KMS-11 (cell line): ENCODE results near the gene GNG3.
A peak's percentile ranks its signal among the peaks of the same experiment; 100 is the strongest.

Experiments
- H2AFZ ChIP-seq: fragments of 200-600 bp; sonication (generic); 2 replicates; pipeline ENCODE4 v1.6.1; 2016; ENCODE audit warnings: antibody characterized with exemption, mixed run types, low read depth
- H3K27ac ChIP-seq: fragments of 200-600 bp; sonication (generic); 2 replicates; pipeline ENCODE4 v1.6.1; 2016; ENCODE audit warnings: mild to moderate bottlenecking, mixed run types
- H3K27me3 ChIP-seq: fragments of 200-600 bp; sonication (generic); 2 replicates; pipeline ENCODE4 v1.6.1; 2017; ENCODE audit warnings: mild to moderate bottlenecking, low read depth, mixed run types, moderate library complexity; ENCODE audit not compliant: insufficient read depth
- H3K36me3 ChIP-seq: fragments of 200-600 bp; sonication (generic); 2 replicates; pipeline ENCODE4 v1.6.1; 2017; ENCODE audit warnings: mild to moderate bottlenecking, mixed run types; ENCODE audit not compliant: insufficient read depth
- H3K4me1 ChIP-seq: fragments of 200-600 bp; sonication (generic); 2 replicates; pipeline ENCODE4 v1.6.1; 2016; ENCODE audit warnings: mild to moderate bottlenecking, low read depth, mixed run types; ENCODE audit not compliant: poor library complexity, severe bottlenecking
- H3K4me2 ChIP-seq: fragments of 200-600 bp; sonication (generic); 2 replicates; pipeline ENCODE4 v1.7.0; 2016; ENCODE audit warnings: mild to moderate bottlenecking, mixed run types
- H3K4me3 ChIP-seq: fragments of 200-600 bp; sonication (generic); IDR thresholded peaks from 2 replicates; pipeline ENCODE4 v1.6.1; 2017; ENCODE audit warnings: low read depth, low read length, mixed read lengths; ENCODE audit not compliant: insufficient read depth
- H3K79me2 ChIP-seq: fragments of 200-600 bp; sonication (generic); 2 replicates; pipeline ENCODE4 v1.6.1; 2016; ENCODE audit warnings: low read depth, mixed run types; ENCODE audit not compliant: insufficient read depth
- H3K9ac ChIP-seq: fragments of 200-600 bp; sonication (generic); 2 replicates; pipeline ENCODE4 v1.6.1; 2016; ENCODE audit warnings: mild to moderate bottlenecking, mixed run types
- H4K20me1 ChIP-seq: fragments of 200-600 bp; sonication (generic); 2 replicates; pipeline ENCODE4 v1.6.1; 2016; ENCODE audit warnings: mild to moderate bottlenecking, mixed run types; ENCODE audit not compliant: insufficient read depth
- TF ChIP-seq, protein P1 (sequence below): fragments of 200-600 bp; sonication (generic); conservative IDR thresholded peaks from 2 replicates; pipeline ENCODE4 v1.6.1; 2017; ENCODE audit warnings: low read depth, mild to moderate bottlenecking, antibody characterized with exemption, low read length, moderate library complexity, mixed read lengths

The GNG3 gene

DNA sequence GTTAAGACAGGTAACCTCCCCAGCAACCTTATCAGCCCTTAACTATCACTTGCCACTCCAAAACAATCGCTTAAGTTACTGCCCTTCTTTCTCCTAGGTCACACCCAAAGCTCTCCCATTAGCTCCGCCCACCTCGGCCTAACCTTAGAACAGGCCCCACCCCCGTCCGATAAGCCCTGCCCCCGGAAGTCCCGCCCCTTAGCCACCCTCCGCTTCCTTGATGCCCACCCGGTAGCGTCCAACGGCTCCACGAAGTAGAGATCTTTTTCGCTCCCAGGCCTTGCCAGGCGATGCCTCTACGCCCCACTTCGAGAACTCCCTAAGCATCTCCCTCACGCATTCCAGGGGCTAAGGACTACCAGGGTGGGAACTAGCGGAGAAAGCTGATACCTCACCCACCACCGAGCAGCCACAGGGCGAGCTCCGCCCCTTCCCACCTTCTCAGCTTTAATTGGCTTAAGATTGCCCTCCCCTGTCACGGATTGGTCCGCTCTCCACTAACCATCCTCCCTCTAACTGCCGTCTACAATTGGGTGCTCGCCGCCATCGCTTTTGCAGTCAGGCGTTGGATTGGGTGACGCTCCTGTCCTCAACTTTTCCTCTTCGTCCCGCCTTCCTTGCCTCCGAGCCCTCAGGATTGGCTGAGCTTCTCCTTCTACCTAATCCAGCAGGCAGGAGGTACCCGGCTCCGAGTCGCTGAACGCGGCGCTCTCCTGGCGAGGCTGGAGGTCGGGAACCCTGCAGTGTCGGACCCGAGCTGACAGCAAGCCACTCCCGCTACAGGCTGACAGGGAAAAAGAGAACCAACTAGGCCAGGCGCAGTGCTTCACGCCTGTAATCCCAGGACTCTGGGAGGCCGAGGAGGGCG lies 46.5 kb downstream of the GNG3 start, which contains the start of gene ZBTB3:
TSS of gene ZBTB3 (minus strand) at position 425 of the 868 bp plus-strand sequence. CDS start 496 bp downstream, outside the sequence.
- H3K4me1 ChIP-seq = peaks cover 5% of the 10 kb centered on the region
- TF ChIP-seq, protein P1, sequence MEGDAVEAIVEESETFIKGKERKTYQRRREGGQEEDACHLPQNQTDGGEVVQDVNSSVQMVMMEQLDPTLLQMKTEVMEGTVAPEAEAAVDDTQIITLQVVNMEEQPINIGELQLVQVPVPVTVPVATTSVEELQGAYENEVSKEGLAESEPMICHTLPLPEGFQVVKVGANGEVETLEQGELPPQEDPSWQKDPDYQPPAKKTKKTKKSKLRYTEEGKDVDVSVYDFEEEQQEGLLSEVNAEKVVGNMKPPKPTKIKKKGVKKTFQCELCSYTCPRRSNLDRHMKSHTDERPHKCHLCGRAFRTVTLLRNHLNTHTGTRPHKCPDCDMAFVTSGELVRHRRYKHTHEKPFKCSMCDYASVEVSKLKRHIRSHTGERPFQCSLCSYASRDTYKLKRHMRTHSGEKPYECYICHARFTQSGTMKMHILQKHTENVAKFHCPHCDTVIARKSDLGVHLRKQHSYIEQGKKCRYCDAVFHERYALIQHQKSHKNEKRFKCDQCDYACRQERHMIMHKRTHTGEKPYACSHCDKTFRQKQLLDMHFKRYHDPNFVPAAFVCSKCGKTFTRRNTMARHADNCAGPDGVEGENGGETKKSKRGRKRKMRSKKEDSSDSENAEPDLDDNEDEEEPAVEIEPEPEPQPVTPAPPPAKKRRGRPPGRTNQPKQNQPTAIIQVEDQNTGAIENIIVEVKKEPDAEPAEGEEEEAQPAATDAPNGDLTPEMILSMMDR = no peak
- H3K27ac ChIP-seq = peak within 1 kb of the TSS; percentile 39; the same call in 1 of the 2 replicates
- peak within 1 kb of the TSS; percentile 64 for H3K4me2 ChIP-seq
- H2AFZ ChIP-seq = peak within 1 kb of the TSS; percentile 80
- H4K20me1 ChIP-seq = no peaks in the 10 kb centered on the region
- H3K79me2 ChIP-seq = no peaks in the 10 kb centered on the region
- H3K9ac ChIP-seq = peak within 1 kb of the TSS; percentile 38; the same call in 1 of the 2 replicates
- H3K27me3 ChIP-seq = no peaks in the 10 kb centered on the region
- H3K4me3 ChIP-seq = no peak within 1 kb of the TSS
- no peaks in the 10 kb centered on the region for H3K36me3 ChIP-seq

DNA sequence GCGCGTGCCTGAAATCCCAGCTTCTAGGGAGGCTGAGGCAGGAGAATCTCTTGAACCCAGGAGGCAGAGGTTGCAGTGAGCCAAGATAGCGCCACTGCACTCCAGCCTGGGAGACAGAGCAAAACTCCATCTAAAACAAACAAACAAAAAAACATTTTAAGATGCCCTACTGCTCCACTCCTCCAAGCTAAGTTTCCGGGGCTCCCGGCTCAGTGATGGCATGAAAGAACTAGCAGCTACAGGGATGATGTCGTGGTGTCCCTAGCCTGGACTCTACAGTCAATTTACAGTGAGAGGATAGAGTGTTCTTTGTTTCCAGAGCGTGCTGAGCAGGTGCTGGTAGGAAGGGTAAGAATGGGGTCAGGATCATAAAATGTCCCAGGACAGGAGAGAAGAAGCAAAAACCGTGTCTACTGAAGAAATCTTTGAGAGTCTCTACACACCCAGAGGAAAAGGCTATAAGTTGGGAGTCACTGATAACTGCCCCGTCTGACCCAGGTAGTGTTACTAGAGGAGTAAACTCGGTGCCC lies 47.7 kb downstream of the GNG3 start:
- Histone ChIP-seq H3K27ac (no peak overlapping the region), H4K20me1 (no peaks in the 10 kb centered on the region), H3K27me3 (no peaks in the 10 kb centered on the region), H3K9ac (no peak overlapping the region), H3K4me3 (no peak overlapping the region), H3K4me2 (peak overlapping the region; percentile 47; the same call in 1 of the 2 replicates), H3K79me2 (no peaks in the 10 kb centered on the region), H3K36me3 (no peaks in the 10 kb centered on the region), H2AFZ (no peak overlapping the region; the same call in 1 of the 2 replicates), H3K4me1 (peaks cover 5% of the 10 kb centered on the region)
- TF ChIP-seq, protein P1 = no peak

DNA sequence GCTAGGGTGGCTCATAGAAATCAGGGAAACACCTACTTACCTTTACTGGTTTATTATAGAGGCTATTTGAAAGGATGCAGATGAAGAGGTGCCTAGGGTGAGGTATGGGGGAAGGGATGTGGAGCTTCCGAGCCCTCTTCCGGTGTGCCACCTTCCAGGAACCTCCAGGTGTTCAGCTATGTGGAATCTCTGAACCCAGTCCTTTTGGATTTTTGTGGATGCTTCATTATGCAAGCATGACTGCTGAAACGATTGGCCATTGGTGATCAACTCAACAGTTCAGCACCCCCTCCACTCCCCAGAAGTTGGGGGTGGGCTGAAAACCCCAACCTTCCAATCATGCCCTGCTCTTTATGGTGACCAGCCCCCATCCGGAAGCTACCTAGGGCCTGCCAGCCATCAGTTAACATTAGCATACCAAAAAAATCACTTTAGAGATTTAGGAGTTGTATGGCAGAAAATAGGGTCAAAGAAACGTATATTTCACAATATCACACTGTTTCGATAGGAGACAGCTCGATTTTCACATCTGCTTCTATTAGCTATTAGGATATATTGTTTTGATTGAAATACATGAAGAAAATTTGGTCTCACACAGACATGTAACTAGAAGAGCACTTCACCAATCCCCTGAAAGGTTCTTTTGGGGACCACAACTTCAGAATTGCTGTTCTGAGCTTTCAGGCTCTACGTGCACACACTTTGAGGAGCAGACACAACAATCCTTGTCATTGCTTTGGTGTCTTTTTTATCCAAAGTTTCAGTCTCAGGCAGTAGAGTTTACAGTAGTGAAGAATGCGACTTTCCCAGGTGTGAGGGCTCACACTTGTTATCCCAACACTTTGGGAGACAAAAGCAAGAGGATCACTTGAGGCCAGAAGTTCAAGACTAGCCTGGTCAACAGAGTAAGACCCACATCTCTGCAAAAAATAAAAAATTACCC lies 50.6 kb downstream of the GNG3 start:
- no peak overlapping the region for H2AFZ ChIP-seq
- TF ChIP-seq, protein P1 = no peak
- H3K4me1 ChIP-seq = peaks cover 21% of the 10 kb centered on the region
- no peak overlapping the region for H3K4me2 ChIP-seq
- H3K27me3 ChIP-seq = no peaks in the 10 kb centered on the region
- H3K27ac ChIP-seq = no peak overlapping the region
- H3K9ac ChIP-seq = no peak overlapping the region
- H3K4me3 ChIP-seq = no peak overlapping the region
- no peaks in the 10 kb centered on the region; the same call in 1 of the 2 replicates for H3K79me2 ChIP-seq
- H3K36me3 ChIP-seq = no peaks in the 10 kb centered on the region
- no peaks in the 10 kb centered on the region for H4K20me1 ChIP-seq
